WTC11 (cell line): ENCODE results near the gene SLC1A7. TPM values are rescaled to one million over a fixed set of nuclear protein-coding genes. Genes with fewer than 3 reads are reported as not detected.
A peak's percentile ranks its signal among the peaks of the same experiment; 100 is the strongest.

ENCODE experiments used
- ATAC-seq: fragments of 200-7000 bp; cut with Tn5 transposase; 2 replicates; pipeline ENCODE4 v1.10.0; 2021; ENCODE audit warnings: mild to moderate bottlenecking, moderate library complexity
- CTCF ChIA-PET: fragments of 300-600 bp; sonication (Branson Sonifier 250); formaldehyde crosslinking; loops from one replicate; lab custom pipeline; 2021; ENCODE audit warnings: antibody characterized with exemption; lab: Charles Lee
- POLR2A ChIA-PET: fragments of 350-600 bp; sonication (Branson Sonifier 250); formaldehyde crosslinking; loops from one replicate; lab custom pipeline; 2021; ENCODE audit warnings: antibody characterized with exemption; lab: Charles Lee
- DNase-seq: peaks from one replicate; pipeline ENCODE4 v3.0.0; 2021; ENCODE audit warnings: low spot score
- H3K27ac Mint-ChIP-seq: 2 replicates; pipeline ENCODE4 v1.8.0; 2021; ENCODE audit warnings: mixed read lengths
- H3K27me3 Mint-ChIP-seq: 2 replicates; pipeline ENCODE4 v1.8.0; 2021; ENCODE audit warnings: low read depth, mild to moderate bottlenecking, moderate library complexity, mixed read lengths
- H3K36me3 Mint-ChIP-seq: 2 replicates; pipeline ENCODE4 v1.8.0; 2021; ENCODE audit warnings: mixed read lengths
- H3K4me1 Mint-ChIP-seq: 2 replicates; pipeline ENCODE4 v1.8.0; 2022; ENCODE audit warnings: mixed read lengths
- H3K4me3 Mint-ChIP-seq: 2 replicates; pipeline ENCODE4 v1.8.0; 2021; ENCODE audit warnings: mild to moderate bottlenecking, moderate library complexity, mixed read lengths
- H3K9me3 Mint-ChIP-seq: 2 replicates; pipeline ENCODE4 v1.8.0; 2021; ENCODE audit warnings: mixed read lengths
- ATF2 ChIP-seq: sonication (generic); formaldehyde crosslinking; IDR thresholded peaks from 2 replicates; pipeline ENCODE4 v1.8.1; 2022; ENCODE audit warnings: low read depth, missing genetic modification reagents, borderline replicate concordance
- ELF4 ChIP-seq: sonication (generic); formaldehyde crosslinking; IDR thresholded peaks from 2 replicates; pipeline ENCODE4 v1.8.1; 2022; ENCODE audit warnings: low read depth, mild to moderate bottlenecking, moderate library complexity, missing genetic modification reagents
- FOXP1 ChIP-seq: sonication (generic); formaldehyde crosslinking; IDR thresholded peaks from 2 replicates; pipeline ENCODE4 v1.8.0; 2022; ENCODE audit warnings: missing genetic modification reagents, mild to moderate bottlenecking, moderate library complexity, borderline replicate concordance
- GABPB1 ChIP-seq: sonication (generic); formaldehyde crosslinking; IDR thresholded peaks from 2 replicates; pipeline ENCODE4 v1.8.1; 2023; ENCODE audit warnings: mild to moderate bottlenecking, missing genetic modification reagents
- HMGA2 ChIP-seq: fragments of 250-450 bp; sonication (Bioruptor Pico); IDR thresholded peaks from 2 replicates; pipeline ENCODE4 v1.4.0; 2021; ENCODE audit warnings: mild to moderate bottlenecking, moderate library complexity
- JUN ChIP-seq: sonication (generic); formaldehyde crosslinking; IDR thresholded peaks from 2 replicates; pipeline ENCODE4 v1.8.0; 2023; ENCODE audit warnings: mild to moderate bottlenecking, missing genetic modification reagents
- KAT7 ChIP-seq: sonication (generic); formaldehyde crosslinking; IDR thresholded peaks from 2 replicates; pipeline ENCODE4 v1.8.1; 2023; ENCODE audit warnings: missing genetic modification reagents, mild to moderate bottlenecking, borderline replicate concordance
- SMAD4 ChIP-seq: sonication (generic); formaldehyde crosslinking; IDR thresholded peaks from 2 replicates; pipeline ENCODE4 v1.8.0; 2022; ENCODE audit warnings: mild to moderate bottlenecking, missing genetic modification reagents
- TEAD4 ChIP-seq: sonication (generic); formaldehyde crosslinking; IDR thresholded peaks from 2 replicates; pipeline ENCODE4 v1.8.0; 2022; ENCODE audit warnings: mild to moderate bottlenecking, missing genetic modification reagents
- ZNF138 ChIP-seq: sonication (generic); formaldehyde crosslinking; conservative IDR thresholded peaks from 2 replicates; pipeline ENCODE4 v1.8.1; 2022; ENCODE audit warnings: mild to moderate bottlenecking, moderate library complexity, missing genetic modification reagents
- ZNF396 ChIP-seq: fragments of 250-450 bp; sonication (Bioruptor Pico); IDR thresholded peaks from 2 replicates; pipeline ENCODE4 v1.8.0; 2021; ENCODE audit warnings: mild to moderate bottlenecking, moderate library complexity, borderline replicate concordance
- ZNF425 ChIP-seq: fragments of 250-450 bp; sonication (Bioruptor Pico); conservative IDR thresholded peaks from 2 replicates; pipeline ENCODE4 v1.9.0; 2021; ENCODE audit warnings: mild to moderate bottlenecking
- ZNF532 ChIP-seq: fragments of 250-450 bp; sonication (Bioruptor Pico); IDR thresholded peaks from 2 replicates; pipeline ENCODE4 v1.9.0; 2021; ENCODE audit warnings: mild to moderate bottlenecking, borderline replicate concordance
- total RNA-seq: library from RNA; stranded (reverse); gene quantifications from 3 replicates; pipeline ENCODE4 v1.2.3, GENCODE V29; 2021
- TF ChIP-seq, protein P1 (sequence below): fragments of 250-450 bp; sonication (Bioruptor Pico); IDR thresholded peaks from 2 replicates; pipeline ENCODE4 v1.9.0; 2021; ENCODE audit warnings: moderate library complexity, mild to moderate bottlenecking, inconsistent platforms, borderline replicate concordance
- TF ChIP-seq, protein P2 (sequence below): sonication (generic); formaldehyde crosslinking; IDR thresholded peaks from 2 replicates; pipeline ENCODE4 v1.8.1; 2023; ENCODE audit warnings: mild to moderate bottlenecking, missing genetic modification reagents, borderline replicate concordance
- TF ChIP-seq, protein P3 (sequence below): sonication (generic); formaldehyde crosslinking; IDR thresholded peaks from 2 replicates; pipeline ENCODE4 v1.8.1; 2023; ENCODE audit warnings: mild to moderate bottlenecking, missing genetic modification reagents, moderate library complexity

SLC1A7 gene
- total RNA-seq, 1 experiment from 2014 or later = not detected

DNA sequence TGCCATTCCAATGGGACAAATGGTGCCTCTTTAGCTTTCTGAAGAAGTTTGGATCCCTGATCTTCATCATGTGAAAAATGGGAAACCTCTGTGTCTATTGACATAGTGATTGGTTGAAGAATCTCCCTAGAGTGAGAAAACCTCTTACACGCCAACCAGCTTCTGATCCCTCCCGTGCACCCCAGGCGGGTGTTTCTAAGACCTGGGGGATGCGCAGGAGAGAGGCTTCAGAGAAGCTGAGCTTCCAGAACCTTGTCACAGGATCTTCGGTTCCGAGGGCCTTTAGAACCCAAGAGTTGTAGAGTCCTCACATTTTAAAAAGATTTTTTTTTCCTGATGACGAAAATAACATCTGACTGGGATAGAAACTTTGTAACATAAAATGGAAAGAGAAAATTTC lies 69.2 kb downstream of the SLC1A7 start (continued):
- TF ChIP-seq GABPB1 (CRISPR knock-in tag) = no peak

DNA sequence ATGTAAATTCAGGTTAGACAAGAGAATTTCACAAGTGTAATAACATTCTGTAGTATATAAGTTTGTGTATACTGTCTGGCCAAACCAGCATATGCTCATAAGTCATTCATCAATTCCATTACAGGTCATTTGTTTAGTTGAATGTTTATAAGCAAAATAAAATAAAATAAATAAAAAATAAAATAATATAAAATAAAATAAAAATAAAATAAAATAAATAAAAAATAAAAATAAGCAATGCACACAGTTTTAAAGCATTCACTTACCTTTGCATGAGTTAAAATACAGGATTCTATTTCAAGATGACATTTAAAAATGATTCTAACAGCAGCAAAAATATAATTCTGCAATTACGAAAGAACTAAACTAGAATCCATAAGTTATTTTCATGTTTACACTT lies 70.5 kb downstream of the SLC1A7 start:
- Mint-ChIP-seq H3K27me3 (no peaks in the 10 kb centered on the region), H3K36me3 (no peaks in the 10 kb centered on the region), H3K27ac (no peak overlapping the region)
- CTCF ChIA-PET = no interaction called here
- no peak for ATAC-seq
- DNase-seq = no peak
- TF ChIP-seq, protein P1, sequence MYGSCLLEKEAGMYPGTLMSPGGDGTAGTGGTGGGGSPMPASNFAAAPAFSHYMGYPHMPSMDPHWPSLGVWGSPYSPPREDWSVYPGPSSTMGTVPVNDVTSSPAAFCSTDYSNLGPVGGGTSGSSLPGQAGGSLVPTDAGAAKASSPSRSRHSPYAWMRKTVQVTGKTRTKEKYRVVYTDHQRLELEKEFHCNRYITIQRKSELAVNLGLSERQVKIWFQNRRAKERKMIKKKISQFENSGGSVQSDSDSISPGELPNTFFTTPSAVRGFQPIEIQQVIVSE (CRISPR knock-in tag) = no peak
- peak; percentile 94 for TF ChIP-seq HMGA2
- no peak for TF ChIP-seq ZNF425 (CRISPR knock-in tag)
- no peak for TF ChIP-seq ZNF138 (CRISPR knock-in tag)
- TF ChIP-seq, all 79 proteins: peak for 1
- Mint-ChIP-seq H3K9me3 (no peaks in the 10 kb centered on the region), H3K4me3 (no peak overlapping the region), H3K4me1 (no peaks in the 10 kb centered on the region)
- POLR2A ChIA-PET = no interaction called here

GRCh38 chr1:53071167-53071865 lies 71.1 kb downstream of the SLC1A7 start:
- no peak overlapping the region for H3K4me3 Mint-ChIP-seq
- ChIA-PET POLR2A (no interaction called here), CTCF (interaction anchor here (0.8 to 1.3 kb wide), 3 partner anchors 9 to 16 kb away, joined by 3 to 4 read pairs (median 3); no protein-coding TSS in a partner anchor)
- DNase-seq (peak; percentile 8), ATAC-seq (no peak)
- TF ChIP-seq JUN (CRISPR knock-in tag) (no peak), ATF2 (CRISPR knock-in tag) (no peak), KAT7 (no peak), FOXP1 (CRISPR knock-in tag) (no peak), ELF4 (CRISPR knock-in tag) (no peak), ZNF396 (no peak)
- H3K27me3 Mint-ChIP-seq = no peaks in the 10 kb centered on the region
- H3K4me1 Mint-ChIP-seq = no peaks in the 10 kb centered on the region
- no peak overlapping the region for H3K27ac Mint-ChIP-seq
- H3K9me3 Mint-ChIP-seq = no peaks in the 10 kb centered on the region
- H3K36me3 Mint-ChIP-seq = no peaks in the 10 kb centered on the region

GRCh38 chr1:53070621-53071020 lies 71.8 kb downstream of the SLC1A7 start:
- no peaks in the 10 kb centered on the region for H3K9me3 Mint-ChIP-seq
- peaks cover 2% of the 10 kb centered on the region; the same call in 1 of the 2 replicates for H3K27me3 Mint-ChIP-seq
- H3K27ac Mint-ChIP-seq = no peak overlapping the region
- H3K4me3 Mint-ChIP-seq = no peak overlapping the region
- no peaks in the 10 kb centered on the region for H3K4me1 Mint-ChIP-seq
- ATAC-seq (no peak), DNase-seq (peak; percentile 3)
- CTCF ChIA-PET = interaction anchor here (0.8 to 1.3 kb wide), 3 partner anchors 8 to 17 kb away, joined by 3 to 4 read pairs (median 3); no protein-coding TSS in a partner anchor
- no peaks in the 10 kb centered on the region for H3K36me3 Mint-ChIP-seq
- POLR2A ChIA-PET = no interaction called here
- TF ChIP-seq, protein P2, sequence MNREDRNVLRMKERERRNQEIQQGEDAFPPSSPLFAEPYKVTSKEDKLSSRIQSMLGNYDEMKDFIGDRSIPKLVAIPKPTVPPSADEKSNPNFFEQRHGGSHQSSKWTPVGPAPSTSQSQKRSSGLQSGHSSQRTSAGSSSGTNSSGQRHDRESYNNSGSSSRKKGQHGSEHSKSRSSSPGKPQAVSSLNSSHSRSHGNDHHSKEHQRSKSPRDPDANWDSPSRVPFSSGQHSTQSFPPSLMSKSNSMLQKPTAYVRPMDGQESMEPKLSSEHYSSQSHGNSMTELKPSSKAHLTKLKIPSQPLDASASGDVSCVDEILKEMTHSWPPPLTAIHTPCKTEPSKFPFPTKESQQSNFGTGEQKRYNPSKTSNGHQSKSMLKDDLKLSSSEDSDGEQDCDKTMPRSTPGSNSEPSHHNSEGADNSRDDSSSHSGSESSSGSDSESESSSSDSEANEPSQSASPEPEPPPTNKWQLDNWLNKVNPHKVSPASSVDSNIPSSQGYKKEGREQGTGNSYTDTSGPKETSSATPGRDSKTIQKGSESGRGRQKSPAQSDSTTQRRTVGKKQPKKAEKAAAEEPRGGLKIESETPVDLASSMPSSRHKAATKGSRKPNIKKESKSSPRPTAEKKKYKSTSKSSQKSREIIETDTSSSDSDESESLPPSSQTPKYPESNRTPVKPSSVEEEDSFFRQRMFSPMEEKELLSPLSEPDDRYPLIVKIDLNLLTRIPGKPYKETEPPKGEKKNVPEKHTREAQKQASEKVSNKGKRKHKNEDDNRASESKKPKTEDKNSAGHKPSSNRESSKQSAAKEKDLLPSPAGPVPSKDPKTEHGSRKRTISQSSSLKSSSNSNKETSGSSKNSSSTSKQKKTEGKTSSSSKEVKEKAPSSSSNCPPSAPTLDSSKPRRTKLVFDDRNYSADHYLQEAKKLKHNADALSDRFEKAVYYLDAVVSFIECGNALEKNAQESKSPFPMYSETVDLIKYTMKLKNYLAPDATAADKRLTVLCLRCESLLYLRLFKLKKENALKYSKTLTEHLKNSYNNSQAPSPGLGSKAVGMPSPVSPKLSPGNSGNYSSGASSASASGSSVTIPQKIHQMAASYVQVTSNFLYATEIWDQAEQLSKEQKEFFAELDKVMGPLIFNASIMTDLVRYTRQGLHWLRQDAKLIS (CRISPR knock-in tag) = no peak
- no peak for TF ChIP-seq ZNF532 (CRISPR knock-in tag)
- TF ChIP-seq, protein P3, sequence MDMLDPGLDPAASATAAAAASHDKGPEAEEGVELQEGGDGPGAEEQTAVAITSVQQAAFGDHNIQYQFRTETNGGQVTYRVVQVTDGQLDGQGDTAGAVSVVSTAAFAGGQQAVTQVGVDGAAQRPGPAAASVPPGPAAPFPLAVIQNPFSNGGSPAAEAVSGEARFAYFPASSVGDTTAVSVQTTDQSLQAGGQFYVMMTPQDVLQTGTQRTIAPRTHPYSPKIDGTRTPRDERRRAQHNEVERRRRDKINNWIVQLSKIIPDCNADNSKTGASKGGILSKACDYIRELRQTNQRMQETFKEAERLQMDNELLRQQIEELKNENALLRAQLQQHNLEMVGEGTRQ (CRISPR knock-in tag) = no peak
- TF ChIP-seq SMAD4 (CRISPR knock-in tag) = no peak
- no peak for TF ChIP-seq TEAD4 (CRISPR knock-in tag)
